Brain microvascular endothelial cell (primary cell): ENCODE results near the gene SEPHS2.

Experiments used
- DNase-seq: peaks from one replicate; pipeline ENCODE4 v3.0.0-alpha.2; 2020
- H3K27ac ChIP-seq: fragments of 250-450 bp; sonication (Bioruptor Pico); 2 replicates; pipeline ENCODE4 v1.5.1; 2020; ENCODE audit warnings: mild to moderate bottlenecking, moderate library complexity
- H3K27me3 ChIP-seq: fragments of 250-450 bp; sonication (Bioruptor Pico); replicated peaks from 2 replicates; pipeline ENCODE4 v1.5.1; 2020; ENCODE audit warnings: mild to moderate bottlenecking
- H3K36me3 ChIP-seq: fragments of 250-450 bp; sonication (Bioruptor Pico); replicated peaks from 2 replicates; pipeline ENCODE4 v1.5.1; 2020; ENCODE audit warnings: mild to moderate bottlenecking
- H3K4me3 ChIP-seq: 2 replicates; pipeline ENCODE4 v1.5.1; 2011; ENCODE audit warnings: low read depth, mild to moderate bottlenecking, control low read depth, low read length, moderate library complexity
- in situ Hi-C: cut with HindIII; loops from 2 replicates; pipeline ENCODE4 v1.10.0; 2017; ENCODE audit warnings: low sequenced_read_pairs, low pct_ligation_motif_present
- TF ChIP-seq, protein P1 (sequence below): IDR thresholded peaks from 2 replicates; pipeline ENCODE4 v1.5.1; 2011; ENCODE audit warnings: low read depth, mild to moderate bottlenecking, moderate library complexity, low read length, control low read depth, inconsistent platforms; ENCODE audit errors: missing control alignments

The SEPHS2 gene

DNA sequence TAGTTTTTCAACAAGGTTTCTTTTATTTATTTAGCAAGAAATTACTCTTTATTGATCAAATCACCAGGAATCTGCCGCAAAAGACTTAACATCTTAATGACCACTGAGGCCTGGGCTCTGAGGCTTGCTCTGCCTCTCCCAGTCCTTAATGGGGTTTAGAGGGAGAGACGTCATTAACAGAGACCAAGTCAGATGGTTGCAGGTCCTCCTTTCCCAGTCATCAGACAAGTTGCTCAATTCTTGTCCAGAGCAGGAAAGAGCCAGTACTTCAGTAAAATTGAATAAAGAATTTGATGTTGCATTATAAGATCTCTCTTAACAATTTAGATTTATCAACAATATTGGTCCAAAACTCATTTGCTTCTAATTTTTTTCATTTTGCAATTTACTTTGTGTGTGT is 2.0 kb downstream of the SEPHS2 start:
- Histone ChIP-seq H3K27me3 (no peaks in the 10 kb centered on the region), H3K27ac (no peak overlapping the region), H3K4me3 (no peak overlapping the region), H3K36me3 (no peaks in the 10 kb centered on the region)
- in situ Hi-C loops: loop anchor here (25.0 kb wide), 1 partner anchor 169 kb away; the partner anchor contains the start of gene ZNF689
- TF ChIP-seq, protein P1, sequence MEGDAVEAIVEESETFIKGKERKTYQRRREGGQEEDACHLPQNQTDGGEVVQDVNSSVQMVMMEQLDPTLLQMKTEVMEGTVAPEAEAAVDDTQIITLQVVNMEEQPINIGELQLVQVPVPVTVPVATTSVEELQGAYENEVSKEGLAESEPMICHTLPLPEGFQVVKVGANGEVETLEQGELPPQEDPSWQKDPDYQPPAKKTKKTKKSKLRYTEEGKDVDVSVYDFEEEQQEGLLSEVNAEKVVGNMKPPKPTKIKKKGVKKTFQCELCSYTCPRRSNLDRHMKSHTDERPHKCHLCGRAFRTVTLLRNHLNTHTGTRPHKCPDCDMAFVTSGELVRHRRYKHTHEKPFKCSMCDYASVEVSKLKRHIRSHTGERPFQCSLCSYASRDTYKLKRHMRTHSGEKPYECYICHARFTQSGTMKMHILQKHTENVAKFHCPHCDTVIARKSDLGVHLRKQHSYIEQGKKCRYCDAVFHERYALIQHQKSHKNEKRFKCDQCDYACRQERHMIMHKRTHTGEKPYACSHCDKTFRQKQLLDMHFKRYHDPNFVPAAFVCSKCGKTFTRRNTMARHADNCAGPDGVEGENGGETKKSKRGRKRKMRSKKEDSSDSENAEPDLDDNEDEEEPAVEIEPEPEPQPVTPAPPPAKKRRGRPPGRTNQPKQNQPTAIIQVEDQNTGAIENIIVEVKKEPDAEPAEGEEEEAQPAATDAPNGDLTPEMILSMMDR: no peak
- DNase-seq: no peak

DNA sequence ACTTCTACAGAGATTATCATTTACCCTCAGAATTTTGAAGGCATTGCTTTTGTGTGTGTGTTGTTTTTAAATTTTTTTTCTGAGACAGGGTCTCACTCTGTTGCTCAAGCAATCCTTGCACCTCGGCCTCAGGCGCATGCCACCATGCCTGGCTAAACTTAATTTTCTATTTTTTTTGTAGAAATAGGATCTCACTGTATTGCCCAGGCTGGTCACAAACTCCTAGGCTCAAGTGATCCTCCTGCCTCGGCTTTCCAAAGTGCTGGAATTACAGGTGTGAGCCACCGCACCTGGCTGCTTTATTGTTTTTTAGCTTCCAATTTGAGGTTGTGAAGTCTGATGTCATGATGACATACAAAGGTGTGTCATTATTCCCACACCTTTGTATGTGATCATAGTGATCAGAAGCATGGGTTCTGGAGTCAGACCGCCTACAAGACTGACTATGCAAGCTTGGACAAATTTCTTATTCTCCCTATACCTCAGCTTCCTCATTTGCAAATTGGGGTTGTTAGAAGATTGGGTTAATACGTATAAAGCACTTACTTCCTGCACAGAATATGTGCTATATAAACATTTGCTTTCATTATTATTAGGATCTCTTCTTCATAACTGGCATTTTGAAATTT is 5.8 kb downstream of the SEPHS2 start:
- Histone ChIP-seq H3K27ac (no peak overlapping the region), H3K4me3 (no peak overlapping the region), H3K27me3 (no peaks in the 10 kb centered on the region), H3K36me3 (no peaks in the 10 kb centered on the region)
- TF ChIP-seq, protein P1: no peak
- in situ Hi-C loops: loop anchor here (25.0 kb wide), 1 partner anchor 172 kb away; the partner anchor contains the start of gene ZNF689
- DNase-seq: no peak

DNA sequence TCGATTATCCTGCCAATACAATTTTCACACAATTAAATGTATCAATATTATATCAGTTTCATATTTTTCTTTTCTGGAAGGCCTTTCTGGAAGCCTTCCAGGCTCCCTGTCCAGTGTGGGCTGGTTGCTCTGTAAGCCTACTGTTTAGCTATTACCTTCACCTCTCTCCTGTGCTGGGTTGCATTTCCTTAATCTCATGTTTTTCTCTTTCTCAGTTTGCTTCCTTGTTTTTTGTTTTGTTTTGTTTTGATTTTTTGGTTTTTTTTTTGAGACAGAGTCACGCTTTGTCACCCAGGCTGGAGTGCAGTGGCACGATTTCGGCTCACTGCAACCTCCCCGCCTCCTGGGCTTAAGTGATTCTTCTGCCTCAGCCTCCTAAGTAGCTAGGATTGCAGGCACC is 6.8 kb downstream of the SEPHS2 start:
- Histone ChIP-seq H3K27ac (no peak overlapping the region), H3K27me3 (no peaks in the 10 kb centered on the region), H3K36me3 (no peaks in the 10 kb centered on the region), H3K4me3 (no peak overlapping the region)
- in situ Hi-C loops: loop anchor here (25.0 kb wide), 1 partner anchor 173 kb away; the partner anchor contains the start of gene ZNF689
- no peak for DNase-seq
- TF ChIP-seq, protein P1: no peak

DNA sequence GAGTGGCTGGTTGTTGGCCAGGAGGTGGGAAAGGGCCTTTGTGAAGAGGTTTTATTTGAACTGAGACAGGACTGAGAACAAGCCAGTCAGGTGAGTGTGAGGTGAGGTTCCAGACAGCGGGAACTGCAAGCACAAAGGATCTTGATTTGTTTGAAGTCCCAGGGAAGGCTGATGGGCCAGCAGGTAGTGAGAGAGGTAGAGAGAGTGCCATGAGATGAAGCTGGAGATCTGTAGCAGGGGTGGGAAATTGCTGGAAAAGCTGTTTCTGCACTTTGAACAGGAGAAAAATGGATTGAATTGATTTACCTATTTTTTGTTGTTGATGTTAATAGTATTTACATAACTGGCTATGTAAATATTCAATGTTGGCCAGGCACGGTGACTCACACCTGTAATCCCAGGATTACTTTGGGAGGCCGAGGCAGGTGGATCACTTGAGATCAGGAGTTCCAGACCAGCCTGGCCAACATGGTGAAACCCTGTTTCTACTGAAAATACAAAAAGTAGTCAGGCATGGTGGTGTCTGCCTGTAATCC is 8.1 kb downstream of the SEPHS2 start:
- in situ Hi-C loops: loop anchor here (25.0 kb wide), 1 partner anchor 175 kb away; the partner anchor contains the start of gene ZNF689
- Histone ChIP-seq H3K4me3 (no peak overlapping the region), H3K27me3 (no peaks in the 10 kb centered on the region), H3K27ac (no peak overlapping the region), H3K36me3 (no peaks in the 10 kb centered on the region)
- TF ChIP-seq, protein P1: no peak
- DNase-seq: no peak

DNA sequence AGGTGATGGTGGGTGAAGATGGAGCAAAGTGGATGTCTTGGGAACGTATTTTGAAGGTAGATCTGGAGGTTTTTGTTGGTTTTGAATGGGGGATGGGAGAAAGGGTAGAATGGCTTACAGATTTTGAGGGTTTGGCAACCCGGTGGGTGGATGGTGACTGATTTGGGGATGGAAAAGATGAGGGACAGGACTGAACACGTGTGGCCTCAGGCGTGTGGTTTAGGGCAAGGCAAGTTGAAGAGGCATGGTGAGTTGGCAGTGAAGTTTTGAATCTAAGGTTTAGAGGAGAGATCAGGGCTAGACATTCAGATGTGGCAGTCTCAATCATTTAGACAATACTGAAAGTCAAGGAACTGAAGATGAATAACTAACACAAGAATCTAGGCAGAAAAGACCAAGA is 10.8 kb downstream of the SEPHS2 start:
- TF ChIP-seq, protein P1: no peak
- in situ Hi-C loops: loop anchor here (25.0 kb wide), 1 partner anchor 177 kb away; the partner anchor contains the start of gene ZNF689
- Histone ChIP-seq H3K36me3 (no peaks in the 10 kb centered on the region), H3K27me3 (no peaks in the 10 kb centered on the region), H3K4me3 (no peak overlapping the region), H3K27ac (no peak overlapping the region)
- DNase-seq: no peak
